A204.1 (cell line): Measurements from ENCODE around the gene ZC3H12C.

Experiments
- FAIRE-seq: peaks from 2 replicates; lab custom pipeline; 2012; peaks lifted over from hg19 to GRCh38; lab: Jason Lieb, UNC

The ZC3H12C gene

GRCh38 chr11:110077346-110077745, 15.8 kb upstream of the ZC3H12C start:
- no peak for FAIRE-seq

GRCh38 chr11:110077831-110078325, 15.3 kb upstream of the ZC3H12C start:
- no peak for FAIRE-seq

DNA sequence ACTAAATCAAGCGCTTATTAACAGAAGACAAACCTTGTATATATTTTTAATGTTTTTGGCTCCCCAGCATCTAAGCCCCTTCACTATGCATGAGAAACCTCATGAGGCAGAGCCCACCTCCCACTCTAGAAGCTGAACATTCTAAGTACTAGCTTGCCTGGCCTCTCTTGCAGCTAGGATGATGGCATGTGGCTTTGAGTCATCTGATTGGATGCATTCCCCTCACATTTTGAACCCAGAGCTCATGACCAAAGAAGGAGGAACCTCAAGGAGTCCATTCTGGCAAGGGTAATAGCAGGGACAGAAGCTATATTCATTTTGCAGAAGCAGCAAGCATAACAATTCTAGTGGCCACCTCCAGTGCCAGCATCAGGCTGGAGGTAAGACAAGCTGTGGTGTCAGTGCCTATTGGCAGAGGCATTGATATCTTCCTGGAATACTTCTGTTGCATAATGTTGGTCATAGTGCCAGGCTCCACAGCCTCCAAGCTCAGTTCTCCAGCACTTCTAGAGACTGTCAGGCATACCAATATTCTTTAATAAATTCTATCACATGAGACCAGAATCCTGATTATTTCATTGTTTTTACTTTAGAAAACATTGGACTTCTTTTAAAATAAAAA, 14.2 kb upstream of the ZC3H12C start:
- FAIRE-seq: no peak

GRCh38 chr11:110079726-110080125, 13.5 kb upstream of the ZC3H12C start:
- no peak for FAIRE-seq

DNA sequence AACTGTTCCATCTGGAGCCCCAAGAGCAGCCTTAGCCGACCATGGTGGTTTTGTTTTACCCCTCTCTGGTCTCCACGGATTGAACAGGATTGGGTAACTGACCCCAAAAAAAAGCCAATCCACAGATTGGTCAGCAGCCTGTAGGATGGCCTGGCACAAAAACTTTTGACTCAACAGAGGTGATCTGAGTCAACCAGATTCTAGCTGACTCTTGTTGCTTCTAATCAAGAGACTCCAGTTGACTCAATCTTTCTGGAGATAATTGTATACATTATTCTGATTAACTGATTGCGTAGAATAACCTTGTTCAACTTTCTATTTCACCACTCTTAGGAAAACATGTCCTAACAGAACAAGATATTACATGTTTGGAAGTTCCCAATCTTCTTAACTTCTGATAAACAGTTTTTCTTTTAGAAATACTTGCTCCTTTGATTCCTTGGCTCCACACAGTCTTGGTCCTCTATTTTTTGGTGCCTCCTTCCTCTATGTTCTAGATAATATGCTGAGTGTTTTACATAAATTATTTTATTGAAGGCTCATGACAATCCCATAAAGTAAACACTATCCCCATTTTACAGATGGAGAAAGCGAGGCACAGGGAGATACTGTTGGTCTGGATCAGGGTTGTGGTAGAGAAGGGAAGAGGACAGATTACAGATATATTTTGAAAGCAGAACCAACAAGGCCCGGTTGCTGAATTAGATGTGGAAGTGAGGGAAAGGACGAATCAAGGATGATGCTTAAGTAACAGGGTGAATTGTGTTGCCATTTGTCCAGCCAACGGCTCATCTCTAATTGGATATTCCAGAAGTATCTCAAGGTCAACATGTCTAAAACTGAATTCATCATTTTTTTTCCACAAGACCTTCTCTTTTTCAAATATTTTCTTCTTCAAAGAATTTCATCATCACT, 11.5 kb upstream of the ZC3H12C start:
- FAIRE-seq: no peak

DNA sequence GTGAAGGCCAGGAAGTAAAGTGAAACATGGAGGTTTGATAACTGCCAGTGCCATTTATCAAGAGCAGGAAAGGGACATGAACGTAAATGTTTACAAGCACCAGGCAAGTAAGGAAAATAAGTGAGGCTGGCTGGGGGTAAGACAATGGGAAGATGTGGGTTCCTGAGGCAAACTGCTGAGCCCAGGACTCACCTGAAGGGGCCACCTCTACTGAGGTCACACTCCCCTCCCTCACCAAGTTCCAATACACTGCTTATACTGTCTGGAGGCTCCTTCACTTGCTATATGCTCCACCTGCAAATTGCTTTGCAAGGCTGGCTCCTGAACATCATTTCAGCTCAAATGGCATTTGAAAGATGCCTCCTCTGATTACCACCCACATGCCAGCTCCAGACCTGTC, 10.3 kb upstream of the ZC3H12C start:
- FAIRE-seq: no peak

DNA sequence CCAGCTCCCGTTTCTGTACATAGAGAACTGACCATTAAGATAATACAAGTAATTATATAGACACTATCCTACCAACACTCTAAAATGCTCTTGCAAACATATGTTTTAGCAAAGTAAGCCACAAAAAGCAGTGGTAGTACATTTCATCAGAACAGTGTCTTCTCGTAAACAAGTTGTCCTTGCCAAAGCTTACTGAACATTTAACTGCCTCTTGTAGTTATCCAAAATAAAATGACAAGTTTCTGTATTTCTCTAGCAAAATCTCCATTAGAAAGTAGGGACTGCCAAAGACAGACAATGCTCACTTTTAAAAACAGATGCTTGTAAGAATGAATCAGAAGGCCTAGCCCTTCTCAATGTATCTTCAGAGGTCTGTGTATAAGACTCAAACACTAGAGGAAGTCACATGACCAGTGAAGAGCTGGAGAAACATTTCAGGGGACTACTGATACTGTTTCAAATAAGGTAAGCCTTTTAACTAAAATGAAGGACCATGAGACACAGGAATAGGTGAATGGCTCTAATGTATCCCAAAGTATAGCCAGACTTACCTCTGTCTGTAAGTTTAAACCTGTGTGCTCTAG, 7.8 kb upstream of the ZC3H12C start:
- FAIRE-seq: no peak

- no peak for FAIRE-seq
Measured at GRCh38 chr11:110086892-110087309, 6.3 kb upstream of the ZC3H12C start.

- no peak for FAIRE-seq
Measured at GRCh38 chr11:110087812-110088534, 5.2 kb upstream of the ZC3H12C start.

- FAIRE-seq: no peak
Measured at GRCh38 chr11:110088535-110089344, 4.5 kb upstream of the ZC3H12C start.

DNA sequence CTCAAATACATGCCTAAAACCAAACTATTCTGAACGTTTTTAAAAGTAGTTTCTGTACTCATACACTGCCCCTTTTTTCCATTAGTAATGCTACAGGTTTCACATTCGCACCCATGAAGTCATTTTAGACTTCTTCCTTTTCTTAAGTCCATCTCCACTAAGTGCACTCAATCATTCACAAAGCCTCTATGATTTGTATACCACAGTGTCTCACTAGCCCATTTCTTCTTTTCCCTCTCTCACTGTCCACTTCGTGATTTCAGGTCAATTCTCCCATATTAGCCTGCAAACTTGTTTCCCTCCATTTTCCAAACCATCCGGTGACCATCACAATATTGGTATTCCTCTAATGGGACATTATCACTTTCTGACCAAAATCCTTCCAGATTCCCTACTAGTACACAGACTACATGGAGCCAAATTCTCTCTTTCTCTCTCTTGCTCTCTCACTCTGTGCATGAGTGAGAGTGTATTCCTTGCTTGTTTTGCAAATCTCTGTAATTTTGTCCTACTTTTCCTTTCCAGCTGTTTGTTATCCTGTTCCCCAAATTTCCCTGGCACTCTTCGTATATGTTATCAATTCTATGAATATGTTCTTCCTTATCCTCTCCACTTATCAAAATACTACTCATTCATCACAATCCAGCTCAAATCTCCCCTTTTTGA, 3.4 kb upstream of the ZC3H12C start:
- FAIRE-seq: no peak

- FAIRE-seq: no peak
Measured at GRCh38 chr11:110090466-110091026, 2.6 kb upstream of the ZC3H12C start.

DNA sequence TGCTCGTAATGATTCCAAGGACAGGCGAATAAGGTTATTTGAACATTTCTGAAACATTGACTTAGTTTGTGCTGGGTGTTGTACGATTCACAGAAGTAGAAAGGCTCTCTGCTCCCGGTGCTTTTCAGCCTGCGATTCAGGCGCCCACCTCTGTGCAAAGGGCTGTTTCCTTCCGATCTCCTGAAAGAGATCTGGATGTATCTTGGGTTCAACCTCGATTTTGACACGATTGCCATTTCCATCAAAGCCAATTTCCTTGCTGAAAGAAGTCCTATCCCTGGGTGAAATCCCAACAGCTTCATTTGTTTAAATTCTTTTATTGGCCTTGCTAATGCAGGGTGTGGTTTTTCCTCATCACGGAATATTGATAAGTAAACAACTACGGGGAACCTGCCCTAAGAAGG, 1.1 kb upstream of the ZC3H12C start:
- FAIRE-seq: no peak

- peak; percentile 83 for FAIRE-seq
Measured at GRCh38 chr11:110093407-110094297, 460 bp downstream of the ZC3H12C start.

DNA sequence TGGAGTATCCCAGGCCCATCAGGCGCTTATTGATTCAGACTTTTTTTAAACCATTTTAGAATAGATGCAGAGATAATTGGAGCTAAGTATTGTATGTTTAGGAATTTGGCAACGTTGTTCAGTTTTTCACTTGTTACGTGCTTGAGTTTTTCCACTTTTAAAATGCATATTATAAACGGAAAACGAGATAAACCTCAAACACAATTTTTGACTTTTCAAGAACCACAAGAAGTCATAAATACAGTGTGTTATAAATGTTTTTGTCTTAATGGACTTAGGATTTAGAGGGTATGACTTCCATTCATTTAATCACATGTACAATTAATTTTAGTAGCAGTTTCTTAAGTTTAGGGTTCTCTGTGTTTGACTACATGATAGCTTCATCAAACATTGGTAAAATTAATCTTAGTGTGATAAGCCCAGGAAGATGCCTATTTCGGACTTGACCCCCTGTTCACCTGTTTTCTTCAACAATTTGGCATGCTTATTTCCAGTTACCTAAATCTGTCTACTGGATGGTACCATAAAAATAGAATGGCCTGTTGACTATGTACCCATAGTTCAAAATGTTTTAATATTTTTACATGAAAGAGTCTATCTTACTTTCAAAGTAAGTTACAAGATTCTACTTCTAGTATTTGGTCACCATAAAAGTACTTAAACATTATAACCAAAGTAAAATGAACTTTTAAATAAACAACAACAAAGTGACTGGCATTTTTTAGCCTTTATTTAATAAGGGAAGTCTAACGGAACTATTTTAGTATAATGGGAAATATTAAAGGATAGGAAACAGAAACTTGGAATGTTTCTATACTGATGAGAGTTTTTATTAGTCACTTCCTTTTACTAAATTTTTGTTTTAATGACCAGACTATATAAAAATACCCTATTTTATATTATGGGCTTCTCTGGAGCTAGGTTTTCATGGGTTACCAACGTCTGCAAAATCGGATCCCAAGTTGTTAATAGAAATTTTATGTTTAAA, 1.4 kb downstream of the ZC3H12C start:
- no peak for FAIRE-seq

- FAIRE-seq: no peak
Measured at GRCh38 chr11:110095554-110095953, 2.4 kb downstream of the ZC3H12C start.

DNA sequence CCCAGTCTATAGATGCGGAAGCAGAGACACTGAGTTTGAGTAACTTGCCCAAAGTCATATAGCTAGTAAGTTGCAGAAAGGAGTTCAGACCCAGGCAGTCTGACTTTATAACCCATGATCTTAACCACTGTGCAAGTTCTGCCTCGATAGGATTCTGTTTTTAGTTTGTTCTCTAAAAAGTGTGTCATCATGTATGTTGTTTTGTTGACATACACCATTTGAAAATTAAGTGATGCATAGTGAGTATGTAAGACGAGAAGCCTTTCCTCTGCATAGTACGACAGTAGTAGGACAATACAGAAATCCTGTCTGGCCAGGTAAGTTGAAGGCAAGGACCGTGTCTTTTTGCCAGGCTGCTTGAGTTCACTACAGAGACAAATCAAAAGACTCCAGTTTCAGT, 3.3 kb downstream of the ZC3H12C start:
- FAIRE-seq: no peak

DNA sequence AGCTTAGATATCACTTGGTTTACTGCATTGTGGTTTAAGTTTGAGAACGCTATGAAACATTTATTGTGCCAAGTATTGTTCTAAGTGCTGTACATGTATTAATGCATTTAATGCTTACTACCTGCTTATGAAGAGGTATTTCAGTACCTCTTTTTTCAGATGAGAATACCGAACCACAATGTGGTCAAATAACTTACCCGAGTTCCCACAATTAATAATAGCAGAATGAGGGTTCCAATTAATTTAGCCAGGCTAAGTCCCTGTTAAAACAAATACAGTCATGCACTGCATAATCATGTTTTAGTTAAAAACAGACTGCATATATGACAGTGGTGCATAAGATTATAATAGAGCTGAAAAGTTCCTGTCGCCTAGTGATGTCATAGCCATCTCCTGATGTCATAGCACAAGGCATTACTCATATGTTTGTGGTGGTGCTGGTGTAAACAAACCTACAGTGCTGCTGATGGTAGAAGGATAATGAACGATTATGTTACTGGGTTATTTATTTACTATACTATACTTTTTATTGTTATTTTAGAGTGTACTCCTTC, 4.3 kb downstream of the ZC3H12C start:
- no peak for FAIRE-seq
